Fibroblast of villous mesenchyme (primary cell): ENCODE measurements around the gene ZXDC. TPM values are rescaled to one million over a fixed set of nuclear protein-coding genes. Genes with fewer than 3 reads are reported as not detected.

Experiments used
- DNase-seq: peaks from one replicate; pipeline ENCODE4 v3.0.0-alpha.2; 2010; ENCODE audit warnings: low read depth
- H3K4me3 ChIP-seq: 2 replicates; pipeline ENCODE4 v1.5.1; 2011; ENCODE audit warnings: low read depth, mild to moderate bottlenecking, low read length
- total RNA-seq: library from RNA; depleted of rRNA; stranded (reverse); fragments of >200 nt; gene quantifications from 2 replicates; pipeline ENCODE4 v1.2.3, GENCODE V29; 2012
- TF ChIP-seq, protein P1 (sequence below): IDR thresholded peaks from 2 replicates; pipeline ENCODE4 v1.5.1; 2012; ENCODE audit warnings: low read depth, mild to moderate bottlenecking, low read length; ENCODE audit not compliant: insufficient read depth

The ZXDC gene
- total RNA-seq, 1 donor, result 17.7 TPM

DNA sequence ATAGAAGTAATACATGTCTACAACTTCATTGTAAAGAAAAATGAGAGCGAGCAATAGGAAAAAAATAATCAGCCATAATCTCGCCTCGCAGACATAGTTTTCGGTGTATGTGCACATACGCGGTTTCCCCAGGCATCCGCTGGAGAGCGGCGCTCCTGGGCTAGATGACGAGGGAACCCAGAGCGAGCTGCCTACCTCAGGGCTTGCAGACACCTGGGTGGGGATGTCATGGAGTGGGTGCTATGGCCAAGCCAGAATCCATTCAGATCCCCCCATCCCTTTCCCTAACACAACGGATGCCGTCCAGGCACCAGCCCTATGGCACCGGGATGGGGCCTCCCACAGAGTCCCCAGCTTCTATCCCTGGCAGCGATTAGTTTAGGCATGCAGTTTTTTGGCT is 85.5 kb downstream of the ZXDC start:
- TF ChIP-seq, protein P1, sequence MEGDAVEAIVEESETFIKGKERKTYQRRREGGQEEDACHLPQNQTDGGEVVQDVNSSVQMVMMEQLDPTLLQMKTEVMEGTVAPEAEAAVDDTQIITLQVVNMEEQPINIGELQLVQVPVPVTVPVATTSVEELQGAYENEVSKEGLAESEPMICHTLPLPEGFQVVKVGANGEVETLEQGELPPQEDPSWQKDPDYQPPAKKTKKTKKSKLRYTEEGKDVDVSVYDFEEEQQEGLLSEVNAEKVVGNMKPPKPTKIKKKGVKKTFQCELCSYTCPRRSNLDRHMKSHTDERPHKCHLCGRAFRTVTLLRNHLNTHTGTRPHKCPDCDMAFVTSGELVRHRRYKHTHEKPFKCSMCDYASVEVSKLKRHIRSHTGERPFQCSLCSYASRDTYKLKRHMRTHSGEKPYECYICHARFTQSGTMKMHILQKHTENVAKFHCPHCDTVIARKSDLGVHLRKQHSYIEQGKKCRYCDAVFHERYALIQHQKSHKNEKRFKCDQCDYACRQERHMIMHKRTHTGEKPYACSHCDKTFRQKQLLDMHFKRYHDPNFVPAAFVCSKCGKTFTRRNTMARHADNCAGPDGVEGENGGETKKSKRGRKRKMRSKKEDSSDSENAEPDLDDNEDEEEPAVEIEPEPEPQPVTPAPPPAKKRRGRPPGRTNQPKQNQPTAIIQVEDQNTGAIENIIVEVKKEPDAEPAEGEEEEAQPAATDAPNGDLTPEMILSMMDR, result no peak
- DNase-seq, result no peak
- H3K4me3 ChIP-seq, result no peak overlapping the region

DNA sequence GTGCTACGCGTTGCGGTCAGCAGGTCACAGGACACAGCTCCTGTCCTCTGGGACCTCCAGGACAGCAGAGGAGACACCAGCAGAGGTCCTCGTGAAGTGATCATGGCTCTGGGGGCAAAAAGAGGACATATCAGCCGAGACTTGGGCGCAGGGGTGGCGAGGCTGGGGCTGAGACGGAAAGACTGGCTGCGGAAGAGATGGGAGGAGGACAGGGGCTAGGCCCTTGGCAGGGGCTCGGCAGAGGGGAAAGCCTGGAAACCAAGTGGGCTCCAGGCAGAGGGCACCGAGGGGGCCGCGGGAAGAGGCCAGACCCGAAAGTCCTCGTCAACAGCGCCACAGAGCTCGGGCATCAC is 85.9 kb downstream of the ZXDC start:
- TF ChIP-seq, protein P1, result no peak
- H3K4me3 ChIP-seq, result no peak overlapping the region
- no peak for DNase-seq

GRCh38 chr3:126389112-126389793 is 86.4 kb downstream of the ZXDC start:
- TF ChIP-seq, protein P1, result peak; percentile 95
- H3K4me3 ChIP-seq, result peak overlapping the region; percentile 45
- peak; percentile 92 for DNase-seq

Other genes starting within 250 kb of the ZXDC start
- 0.32 and 0.43 TPM in 2 replicates for gene KLF15, start 118.5 kb downstream of the ZXDC start, total RNA-seq
- gene CFAP100, start 81.0 kb downstream of the ZXDC start, total RNA-seq, result not detected in 2 replicates
- under 0.01 TPM in 1 of 2 replicates, not detected in the other for gene UROC1, start 41.9 kb upstream of the ZXDC start, total RNA-seq
- gene CHST13, start 48.3 kb upstream of the ZXDC start, total RNA-seq, result not detected in 2 replicates
- not detected in 2 replicates for gene C3orf22, start 83.0 kb upstream of the ZXDC start, total RNA-seq
- 11.3 and 13.4 TPM in 2 replicates for gene TXNRD3, start 179.2 kb upstream of the ZXDC start, total RNA-seq
- gene CHCHD6, start 228.3 kb upstream of the ZXDC start, total RNA-seq, result 9.1 and 15.5 TPM in 2 replicates